NCI-H128 (cell line): ENCODE data around the gene AACS.
"Not testable (repeated sequence)": the region's sequence is repeated elsewhere in the genome, so short reads cannot be mapped to it uniquely, and the experiment has no call there.

Experiments
- DNase-seq: peaks from one replicate; lab custom pipeline; 2025; ENCODE audit not compliant: unreplicated experiment; lab: John Stamatoyannopoulos, UW

The AACS gene

GRCh38 chr12:125065021-125065918 is at the start of gene AACS:
TSS of gene AACS (plus strand) at chr12:125065435. CDS start at chr12:125065585, 150 bp downstream.
- peak; percentile 43 for DNase-seq

GRCh38 chr12:125015680-125016310 is 49.4 kb upstream of the AACS start:
- no peak for DNase-seq

- DNase-seq: no peak
These were observed 47.4 kb upstream of the AACS start for GRCh38 chr12:125017801-125018200.

GRCh38 chr12:125018356-125018755 is 46.9 kb upstream of the AACS start:
- no peak for DNase-seq

GRCh38 chr12:125021096-125021495 is 44.1 kb upstream of the AACS start:
- no peak for DNase-seq

- DNase-seq: no peak
These were observed 43.5 kb upstream of the AACS start for GRCh38 chr12:125021771-125022170.

- no peak for DNase-seq
These were observed 42.2 kb upstream of the AACS start for GRCh38 chr12:125023065-125023464.

GRCh38 chr12:125024949-125025563 is 40.2 kb upstream of the AACS start:
- DNase-seq: no peak

- no peak for DNase-seq
These were observed 39.5 kb upstream of the AACS start for GRCh38 chr12:125025606-125026235.

- no peak for DNase-seq
These were observed 37.1 kb upstream of the AACS start for GRCh38 chr12:125028106-125028505.

- DNase-seq: no peak
These were observed 35.4 kb upstream of the AACS start for GRCh38 chr12:125029761-125030358.

GRCh38 chr12:125031471-125031870 is 33.8 kb upstream of the AACS start:
- DNase-seq: not testable (repeated sequence)

GRCh38 chr12:125032466-125033152 is 32.6 kb upstream of the AACS start:
- no peak for DNase-seq

- DNase-seq: no peak
These were observed 31.9 kb upstream of the AACS start for GRCh38 chr12:125033288-125033687.

GRCh38 chr12:125038976-125039625 is 26.1 kb upstream of the AACS start:
- DNase-seq: no peak

- no peak for DNase-seq
These were observed 16.2 kb upstream of the AACS start for GRCh38 chr12:125049093-125049458.

GRCh38 chr12:125050446-125050845 is 14.8 kb upstream of the AACS start:
- DNase-seq: no peak

GRCh38 chr12:125050868-125051267 is 14.4 kb upstream of the AACS start:
- no peak for DNase-seq

GRCh38 chr12:125053821-125054220 is 11.4 kb upstream of the AACS start:
- DNase-seq: no peak

GRCh38 chr12:125055591-125055990 is 9.6 kb upstream of the AACS start:
- no peak for DNase-seq
